Measurements from ENCODE around the gene SLC9C2.
"Not testable (repeated sequence)": the region's sequence is repeated elsewhere in the genome, so short reads cannot be mapped to it uniquely, and the experiment has no call there.

The SLC9C2 gene

DNA sequence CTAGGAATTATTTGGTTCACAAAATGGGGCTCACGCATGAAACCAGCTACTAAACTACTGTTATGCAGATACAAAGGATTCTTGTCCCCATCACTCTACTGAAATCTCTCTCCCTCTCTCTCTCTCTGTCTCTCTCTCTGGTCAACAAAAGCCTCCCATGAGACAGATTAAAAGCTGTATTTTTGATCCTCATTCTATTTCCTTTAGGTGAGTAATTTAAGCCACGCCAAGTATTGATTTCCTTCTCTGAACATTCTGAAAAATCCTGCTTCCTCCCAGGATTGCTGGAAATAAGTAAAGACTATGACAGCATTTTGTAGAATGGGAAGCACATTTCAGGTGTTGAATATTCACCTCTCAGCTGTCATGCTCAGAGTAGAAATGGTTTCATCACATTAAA is 82.1 kb downstream of the SLC9C2 start:
- DNase-seq: no peak

DNA sequence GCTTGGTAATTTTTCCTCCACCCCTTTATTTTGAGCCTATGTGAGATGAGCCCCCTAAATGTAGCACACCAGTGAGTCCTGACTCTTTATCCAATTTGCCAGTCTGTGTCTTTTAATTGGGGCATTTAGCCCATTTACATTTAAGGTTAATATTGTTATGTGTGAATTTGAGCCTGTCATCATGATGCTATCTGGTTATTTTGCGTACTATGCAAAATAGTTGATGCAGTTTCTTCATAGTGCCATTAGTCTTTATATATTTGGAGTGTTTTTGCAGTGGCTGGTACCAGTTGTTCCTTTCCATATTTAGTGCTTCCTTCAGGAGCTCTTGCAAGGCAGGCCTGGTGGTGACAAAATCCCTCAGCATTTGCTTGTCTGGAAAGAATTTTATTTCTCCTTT is 88.4 kb downstream of the SLC9C2 start:
- not testable (repeated sequence) for DNase-seq

DNA sequence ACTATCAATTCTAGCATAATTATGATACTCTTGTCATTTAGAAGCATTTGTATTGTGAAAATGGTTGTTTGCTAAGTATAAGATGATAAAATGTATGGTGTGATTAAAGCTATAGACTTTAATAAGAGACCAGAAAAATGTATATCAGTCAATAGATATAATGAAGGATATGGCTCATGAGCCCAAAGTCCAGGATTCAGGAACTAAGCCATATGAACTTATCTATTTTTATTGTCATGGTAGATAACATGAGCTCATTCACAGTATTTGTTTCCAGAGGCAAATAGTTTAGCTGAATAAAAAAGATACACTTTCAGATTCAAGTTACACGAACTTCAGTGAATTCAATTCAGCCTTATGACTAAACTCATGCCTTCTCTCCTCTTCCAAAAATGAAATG is 93.1 kb downstream of the SLC9C2 start:
- DNase-seq: no peak

DNA sequence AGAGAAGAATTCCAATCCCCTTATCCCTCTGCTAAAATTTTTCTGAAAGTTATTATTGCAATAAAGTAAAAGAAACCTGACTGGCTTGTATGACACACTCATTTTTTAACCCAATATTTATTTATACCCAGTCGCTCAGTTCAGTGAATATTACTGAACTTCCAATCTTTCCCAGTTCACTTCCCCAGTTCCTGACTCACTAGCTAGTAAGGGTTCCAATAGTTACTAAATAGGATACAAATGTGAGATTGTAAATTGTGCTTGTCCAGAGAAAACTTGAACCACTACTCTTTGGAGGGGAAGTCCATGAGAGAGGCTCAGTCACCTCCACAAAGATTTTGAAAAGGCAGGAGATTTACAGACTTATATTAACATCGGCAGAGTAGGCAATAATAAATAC is 94.3 kb downstream of the SLC9C2 start:
- DNase-seq: no peak

DNA sequence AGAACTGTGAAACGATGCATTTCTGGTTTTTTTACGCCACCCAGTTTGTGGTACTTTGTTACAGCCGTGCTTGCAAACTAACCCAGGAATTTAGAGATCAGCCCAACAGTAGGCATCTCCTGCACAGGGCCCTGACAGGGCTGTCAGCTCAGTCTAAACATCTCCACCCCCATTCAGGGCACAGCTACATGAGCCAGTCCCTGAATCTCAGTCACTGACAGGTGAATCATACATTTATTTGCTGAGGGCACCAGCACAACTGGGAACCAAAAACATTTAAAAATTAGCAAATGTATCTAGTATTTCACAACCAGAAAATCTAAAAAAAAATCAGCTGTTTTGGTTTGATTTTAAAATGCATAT is 95.0 kb downstream of the SLC9C2 start:
- DNase-seq: no peak

DNA sequence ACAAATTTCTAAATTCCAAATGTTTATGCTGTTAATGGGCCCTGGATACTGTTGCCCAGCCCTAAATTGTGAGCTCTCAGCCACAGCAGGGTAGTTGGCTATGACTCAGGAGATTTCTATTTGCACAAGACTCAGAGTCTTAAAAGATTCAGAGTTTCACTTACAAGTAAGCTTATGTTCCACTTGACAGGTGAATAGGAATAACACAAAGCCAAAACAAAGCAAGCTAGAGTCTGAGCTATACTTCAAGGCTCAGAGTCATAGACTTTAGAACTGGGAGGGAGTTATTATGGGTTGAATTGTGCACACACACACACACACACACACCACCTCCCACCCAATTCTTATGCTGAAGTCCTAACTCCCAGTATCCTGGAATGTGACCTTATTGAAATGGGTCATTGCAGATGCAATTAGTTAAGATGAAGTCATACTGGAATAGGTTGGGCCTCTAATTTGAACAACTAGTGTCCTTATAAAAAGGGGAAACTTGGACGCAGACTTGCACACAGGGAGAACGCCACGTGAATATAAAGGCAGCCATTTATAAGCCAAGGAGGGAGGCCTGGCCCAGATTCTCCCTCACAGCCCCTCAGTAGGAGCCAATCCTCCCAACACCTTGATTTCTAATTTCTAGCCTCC is 95.5 kb downstream of the SLC9C2 start:
- no peak for DNase-seq

DNA sequence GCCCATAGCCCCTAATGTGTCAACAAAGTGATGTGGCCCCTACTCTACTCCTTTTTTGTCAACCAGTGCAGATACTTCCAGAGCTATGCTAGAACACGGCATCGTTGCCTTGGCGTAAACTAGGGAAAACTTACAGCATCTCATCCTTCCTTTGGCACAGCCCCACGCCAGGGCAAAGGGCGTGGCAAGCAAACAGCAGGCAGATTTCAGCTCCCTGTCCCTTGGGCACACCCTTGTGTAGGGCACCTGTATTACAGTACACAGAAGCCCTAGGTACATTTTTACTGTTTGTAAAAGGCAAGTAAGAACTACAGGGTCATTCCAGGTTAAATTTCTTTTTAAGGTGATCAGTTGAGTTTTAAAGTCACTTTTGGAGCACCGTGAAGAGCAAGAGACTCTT is 96.4 kb downstream of the SLC9C2 start:
- no peak for DNase-seq

DNA sequence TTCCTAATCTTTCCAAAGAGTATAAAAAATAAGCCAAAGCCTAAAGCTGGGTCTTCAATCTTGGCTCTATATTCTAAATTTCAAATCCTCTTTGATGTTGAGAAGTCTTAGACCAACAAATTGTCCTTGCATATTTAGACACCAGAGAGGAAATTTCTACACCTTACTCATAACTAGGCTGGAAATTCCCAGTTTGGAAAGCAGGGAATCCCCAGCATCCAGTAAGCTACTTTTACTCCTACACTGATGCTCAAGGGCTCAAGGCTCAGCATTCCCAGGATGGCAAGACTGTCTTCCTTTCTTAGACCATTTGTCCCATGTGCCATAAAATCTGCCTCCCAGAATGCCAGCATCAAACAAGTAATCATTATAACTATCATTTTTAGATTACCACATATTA is 97.5 kb downstream of the SLC9C2 start:
- DNase-seq: peak; percentile 8 to 69

DNA sequence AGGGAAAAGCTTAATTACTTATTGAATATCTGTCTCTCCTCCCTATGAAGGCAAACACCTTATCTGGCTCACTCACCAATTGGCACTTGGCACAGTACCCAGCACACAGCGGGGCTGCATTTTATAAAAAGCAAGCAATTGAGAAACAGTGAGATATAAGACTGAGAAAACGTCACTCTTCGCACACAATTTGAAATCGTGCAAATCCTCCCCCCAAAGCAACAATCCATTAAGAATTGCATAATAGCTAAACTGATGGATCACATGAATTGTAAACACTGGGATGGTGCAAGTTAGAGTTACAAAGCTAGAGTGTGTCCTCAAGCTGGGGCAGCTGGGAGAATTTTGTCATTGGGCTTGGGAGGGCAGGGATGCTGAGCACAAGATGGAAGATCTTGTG is 98.6 kb downstream of the SLC9C2 start:
- DNase-seq: no peak

DNA sequence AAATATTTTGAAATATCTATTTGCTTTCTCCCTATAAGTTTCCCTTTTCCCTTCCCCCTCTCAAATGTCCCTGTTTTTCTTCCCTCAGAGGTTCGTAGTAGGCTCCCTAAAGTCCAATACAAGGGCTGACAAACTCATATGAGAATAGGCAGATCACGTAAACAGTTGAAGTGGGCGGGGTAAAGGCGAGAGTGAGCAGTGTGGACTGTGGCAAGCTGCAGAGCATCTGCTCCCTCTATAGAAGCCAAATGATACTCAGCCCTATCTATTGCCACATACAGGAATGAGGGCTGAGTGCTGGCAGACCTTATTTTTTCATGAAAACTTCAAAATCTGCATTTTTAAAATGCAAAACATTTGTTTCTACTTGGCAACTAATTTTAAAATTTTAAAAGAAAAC is 99.5 kb downstream of the SLC9C2 start:
- DNase-seq: no peak

DNA sequence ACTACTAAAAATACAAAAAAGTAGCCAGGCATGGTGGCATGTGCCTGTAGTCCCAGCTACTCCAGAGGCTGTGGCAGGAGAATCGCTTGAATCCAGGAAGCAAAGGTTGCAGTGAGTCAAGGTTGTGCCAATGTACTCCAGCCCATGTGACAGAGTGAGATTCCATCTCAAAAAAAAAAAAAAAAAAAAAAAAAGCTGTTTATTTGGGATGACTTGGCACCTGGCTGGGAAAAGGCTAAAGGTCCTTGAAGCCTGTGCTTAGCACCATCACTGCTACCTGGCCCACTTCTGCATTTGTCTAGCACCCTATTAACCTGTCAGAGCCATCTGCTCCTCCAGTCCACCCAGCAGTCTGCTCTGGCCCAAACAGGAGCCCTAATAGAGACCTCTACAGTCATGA is 100.8 kb downstream of the SLC9C2 start:
- no peak for DNase-seq

DNA sequence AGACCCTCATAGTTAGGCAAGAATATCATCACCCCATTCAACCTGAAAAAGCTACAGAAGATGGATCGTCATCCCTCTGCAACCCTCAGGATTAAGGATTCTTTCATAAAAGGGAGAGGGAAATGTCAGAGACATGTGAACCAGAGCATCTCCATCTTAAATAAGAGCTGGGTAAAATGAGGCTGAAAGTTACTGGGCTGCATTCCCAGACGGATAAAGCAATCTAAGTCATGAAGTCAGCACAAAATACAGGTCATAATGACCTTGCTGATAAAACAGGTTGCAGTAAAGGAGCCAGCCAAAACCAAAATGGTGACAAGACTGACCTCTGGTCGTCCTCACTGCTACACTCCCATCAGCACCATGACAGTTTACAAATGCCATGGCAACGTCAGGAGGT is 103.1 kb downstream of the SLC9C2 start:
- no peak for DNase-seq

DNA sequence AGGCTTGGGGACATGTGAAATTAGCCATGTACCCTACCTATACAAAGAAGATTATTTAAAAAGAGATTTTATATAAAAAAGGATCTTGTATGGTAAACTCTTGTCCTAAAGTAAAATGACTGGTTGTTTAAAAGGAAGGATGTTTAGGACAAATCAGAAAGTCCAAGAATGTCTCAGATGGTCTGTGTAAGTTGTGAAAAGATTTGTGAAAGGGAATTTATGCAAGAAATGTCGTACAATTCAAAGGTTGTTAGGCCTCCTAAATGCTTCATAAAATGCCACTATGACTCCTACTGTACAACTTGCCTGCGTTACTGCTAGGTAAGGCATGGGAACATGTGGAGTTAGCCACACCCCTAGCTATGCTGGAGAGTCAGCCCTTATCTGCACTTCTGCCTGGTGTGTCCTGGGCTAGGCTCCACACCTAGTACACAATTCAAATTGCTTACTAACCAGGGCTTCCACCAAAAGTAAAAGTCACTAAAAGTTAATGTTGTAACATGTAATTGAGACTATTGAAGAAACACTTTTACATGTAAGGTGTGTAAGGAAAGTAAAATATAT is 106.0 kb downstream of the SLC9C2 start:
- no peak for DNase-seq

DNA sequence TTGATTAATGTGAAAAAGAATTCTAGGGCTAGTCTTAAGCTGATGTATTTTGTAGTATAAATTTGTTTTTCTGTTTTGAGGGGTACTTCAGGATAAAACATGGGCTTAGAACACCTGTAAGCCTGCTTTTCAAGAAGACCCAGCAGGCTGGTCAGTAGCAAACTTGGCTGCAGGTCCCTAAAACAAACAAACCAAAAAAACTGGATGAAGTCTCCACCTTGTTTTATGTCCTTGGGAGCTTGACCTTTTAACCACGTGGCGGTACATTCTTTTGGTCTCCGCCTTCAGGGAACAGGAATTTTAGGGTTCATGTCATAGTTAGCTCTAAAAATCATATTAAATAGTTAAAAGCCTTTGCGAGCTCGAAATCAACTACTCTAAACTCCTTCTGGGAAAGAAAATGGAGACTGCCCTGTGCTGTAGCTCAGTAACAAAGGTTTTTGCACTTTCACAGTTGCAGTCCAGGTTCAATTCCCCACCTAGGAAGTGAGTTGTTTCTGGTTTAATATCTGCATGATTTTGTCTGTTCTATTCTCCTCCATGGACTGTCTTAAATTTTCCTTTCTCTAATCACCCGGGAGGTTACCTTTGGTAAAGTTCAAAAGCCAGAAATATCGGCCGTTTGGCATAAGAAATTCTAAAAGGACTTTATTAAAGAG is 107.1 kb downstream of the SLC9C2 start:
- no peak for DNase-seq

DNA sequence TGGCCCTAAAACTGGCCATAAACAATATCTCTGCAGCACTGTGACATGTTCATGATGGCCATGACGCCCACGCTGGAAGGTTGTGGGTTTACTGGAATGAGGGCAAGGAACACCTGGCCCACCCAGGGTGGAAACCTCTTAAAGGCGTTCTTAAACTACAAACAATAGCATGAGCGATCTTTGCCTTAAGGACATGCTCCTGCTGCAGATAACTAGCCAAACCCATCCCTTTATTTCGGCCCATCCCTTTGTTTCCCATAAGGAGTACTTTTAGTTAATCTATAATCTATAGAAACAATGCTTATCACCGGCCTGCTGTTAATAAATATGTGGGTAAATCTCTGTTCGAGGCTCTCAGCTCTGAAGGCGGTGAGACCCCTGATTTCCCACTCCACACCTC is 109.7 kb downstream of the SLC9C2 start:
- DNase-seq: not testable (repeated sequence)

DNA sequence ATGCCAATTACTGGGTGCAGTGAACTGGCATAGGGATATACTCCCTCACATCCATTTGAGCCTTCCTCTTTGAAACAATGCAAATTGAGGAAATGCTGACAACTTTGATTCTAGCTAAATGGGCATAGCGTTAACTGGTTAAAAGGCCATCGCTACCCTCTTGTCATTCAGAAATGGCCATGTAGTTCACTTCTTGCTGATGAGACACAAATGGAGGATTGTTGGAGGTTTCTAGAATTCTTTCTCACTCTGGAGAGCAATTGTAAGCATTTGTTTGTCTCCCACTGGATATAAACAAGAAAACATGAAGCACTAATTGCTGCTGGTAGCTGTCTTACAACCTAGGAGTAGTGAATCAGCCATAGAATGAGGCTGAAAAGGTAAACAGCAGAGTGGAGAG is 111.4 kb downstream of the SLC9C2 start:
- DNase-seq: no peak

DNA sequence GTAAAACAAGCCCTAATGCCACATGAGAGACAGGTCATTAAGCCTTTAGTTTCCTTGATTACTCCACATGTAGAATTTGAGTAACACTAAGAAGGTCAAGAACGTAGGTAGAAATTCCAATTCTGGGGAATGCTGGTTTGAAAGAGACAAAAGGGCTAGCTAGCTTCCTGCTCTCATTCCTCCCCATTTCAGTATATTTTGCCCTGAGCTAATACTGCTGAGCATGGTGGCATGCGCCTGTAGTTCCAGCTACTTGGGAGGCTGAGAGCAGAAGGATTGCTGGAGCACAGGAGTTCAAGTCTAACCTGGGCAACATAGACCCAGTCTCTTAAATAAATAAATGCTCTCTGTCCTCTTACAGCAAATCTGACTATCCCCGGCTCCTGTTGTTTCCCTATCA is 112.9 kb downstream of the SLC9C2 start:
- DNase-seq: no peak

DNA sequence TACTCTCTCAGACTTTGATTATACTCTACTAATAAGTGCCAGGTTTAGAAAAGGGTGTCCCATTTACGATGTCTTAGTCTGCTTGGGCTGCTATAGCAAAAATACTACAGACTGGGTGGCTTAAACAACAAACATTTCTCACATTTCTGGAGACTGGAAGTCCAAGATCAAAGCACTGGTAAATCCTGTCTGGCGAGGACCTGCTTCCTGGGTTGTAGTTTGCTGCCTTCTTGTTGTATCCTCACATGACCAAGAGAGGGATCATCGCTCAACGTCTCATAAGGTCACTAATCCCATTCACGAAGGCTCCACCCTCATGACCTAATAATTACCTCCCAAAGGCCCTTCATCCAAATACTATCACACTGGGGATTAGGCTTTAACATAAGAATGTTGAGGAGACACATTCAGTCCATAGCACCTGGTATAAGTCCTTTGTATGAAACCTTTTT is 113.7 kb downstream of the SLC9C2 start:
- DNase-seq: no peak

DNA sequence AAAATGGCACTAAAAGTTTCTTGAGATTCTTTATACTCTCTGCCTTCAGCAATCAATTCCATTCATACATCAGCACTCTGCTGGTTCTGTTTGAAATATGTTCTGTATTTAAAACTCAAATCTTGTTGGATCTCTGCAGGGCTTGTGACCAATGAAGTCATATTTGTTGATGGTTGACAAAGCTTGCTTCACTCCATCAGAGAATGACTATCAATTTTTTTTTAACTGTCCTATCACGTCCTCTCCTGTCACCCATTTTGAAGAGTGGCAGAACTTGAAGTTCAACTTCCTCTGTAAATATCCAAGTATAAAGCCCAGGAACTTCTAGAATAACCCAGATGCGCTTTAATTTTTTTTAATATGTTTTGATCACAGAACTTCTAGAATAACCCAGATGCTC is 114.9 kb downstream of the SLC9C2 start:
- no peak for DNase-seq

DNA sequence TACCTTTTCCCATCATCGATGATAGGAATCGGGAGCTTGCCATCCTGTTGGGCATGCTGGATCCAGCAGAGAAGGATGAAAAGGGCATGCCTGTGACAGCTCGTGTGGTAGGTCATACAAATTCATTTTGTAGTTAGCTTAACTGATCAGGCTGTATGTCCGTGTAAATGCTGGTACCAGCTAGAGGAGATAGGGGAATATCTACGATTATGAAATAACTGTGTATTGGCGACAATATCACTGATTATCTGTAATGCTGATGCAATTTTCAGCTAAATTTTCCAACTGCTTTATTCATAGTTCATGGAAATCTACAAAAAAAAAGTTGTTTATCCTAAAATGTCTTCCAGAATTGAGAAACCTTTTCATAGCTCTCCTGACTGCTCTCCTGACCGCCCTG is 117.5 kb downstream of the SLC9C2 start:
- no peak for DNase-seq

DNA sequence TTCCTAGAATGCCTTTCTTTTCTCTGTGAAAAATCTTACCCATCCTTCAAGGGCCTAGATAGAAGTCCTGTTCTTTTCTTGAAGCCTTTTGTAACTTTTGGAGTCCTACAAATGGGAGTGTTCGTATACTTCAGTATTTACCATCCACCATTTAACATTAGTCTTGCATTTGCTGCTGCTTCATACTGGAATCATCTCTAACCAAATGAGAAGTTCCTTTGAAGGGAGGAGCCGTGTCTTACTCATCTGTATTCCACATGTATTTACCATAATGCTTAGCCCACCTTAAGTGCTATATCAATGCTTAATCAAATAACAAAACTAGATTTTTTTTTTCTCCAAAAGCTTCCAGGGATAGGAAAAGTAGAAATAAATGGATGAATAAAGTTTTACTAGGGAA is 118.6 kb downstream of the SLC9C2 start:
- DNase-seq: no peak

DNA sequence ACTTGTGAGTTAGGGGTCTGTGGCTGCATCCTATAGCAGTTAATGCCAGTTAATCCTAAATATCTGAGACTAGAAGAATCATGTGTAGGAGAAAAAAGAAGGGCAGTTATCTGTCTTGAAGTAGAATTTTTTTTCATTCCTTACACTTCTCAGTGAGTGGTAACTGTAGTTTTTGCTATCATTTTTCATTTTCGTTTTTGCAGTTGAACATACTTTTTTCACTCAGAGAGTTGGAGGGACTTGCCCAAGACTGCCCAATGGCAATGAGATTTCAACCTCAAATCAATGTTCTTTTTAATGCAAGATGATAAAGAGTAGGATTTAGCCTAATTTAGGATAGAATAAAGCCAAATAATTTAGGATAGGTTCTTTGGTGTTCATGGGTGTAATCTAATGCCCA is 120.2 kb downstream of the SLC9C2 start:
- no peak for DNase-seq

DNA sequence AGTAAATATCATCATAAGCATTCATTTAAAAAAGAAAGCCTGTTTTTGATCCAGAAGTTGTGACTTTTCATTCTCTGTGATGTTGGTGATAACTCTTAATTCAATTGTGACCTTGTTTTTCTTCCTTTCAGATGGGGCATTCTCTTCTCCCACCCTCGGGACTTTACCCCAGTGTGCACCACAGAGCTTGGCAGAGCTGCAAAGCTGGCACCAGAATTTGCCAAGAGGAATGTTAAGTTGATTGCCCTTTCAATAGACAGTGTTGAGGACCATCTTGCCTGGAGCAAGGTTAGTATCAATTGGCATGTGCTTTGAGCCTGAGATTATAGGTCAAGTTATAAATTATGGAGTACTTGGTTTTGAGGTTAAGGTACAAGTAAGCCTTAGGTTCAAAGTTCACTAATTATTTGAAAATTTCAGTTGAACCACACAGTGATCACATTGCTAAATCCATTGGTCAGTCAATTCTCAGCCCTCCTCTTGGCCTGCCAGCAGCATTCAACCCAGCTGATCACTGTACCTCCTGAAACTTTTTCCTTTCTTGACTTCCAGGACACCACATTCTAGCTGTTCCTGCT is 121.6 kb downstream of the SLC9C2 start:
- no peak for DNase-seq

DNA sequence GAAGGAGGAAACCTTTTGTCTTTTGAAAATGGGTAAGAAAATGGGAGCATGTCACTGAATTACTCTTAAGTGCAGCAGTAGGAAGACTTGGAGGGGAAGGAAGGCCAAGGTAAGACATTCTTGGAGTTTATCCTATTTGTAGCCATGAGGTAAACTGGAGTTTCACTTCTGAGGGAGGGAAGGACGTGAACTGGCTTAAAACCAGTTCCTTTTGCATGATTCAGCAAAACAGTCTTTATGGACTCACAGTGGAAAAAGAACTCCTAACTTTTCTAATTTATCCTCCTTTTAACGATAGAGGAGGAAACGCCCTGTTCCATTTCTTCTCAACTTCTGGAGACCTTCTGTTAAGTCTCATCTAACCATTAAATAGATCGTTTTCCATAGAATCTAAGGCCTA is 123.2 kb downstream of the SLC9C2 start:
- no peak for DNase-seq
